Karpas-422 (cell line): Measurements from ENCODE around the gene ZNF778. TPM values are rescaled to one million over a fixed set of nuclear protein-coding genes. Genes with fewer than 3 reads are reported as not detected.
"Not testable (repeated sequence)": the region's sequence is repeated elsewhere in the genome, so short reads cannot be mapped to it uniquely, and the experiment has no call there.

Experiments used
- DNase-seq: peaks from one replicate; pipeline ENCODE4 v3.0.0-alpha.2; 2015
- H2AFZ ChIP-seq: fragments of 200-600 bp; sonication (generic); 2 replicates; pipeline ENCODE4 v1.6.1; 2014; ENCODE audit warnings: antibody characterized with exemption, low read length, mixed read lengths
- H3K27ac ChIP-seq: fragments of 200-600 bp; sonication (generic); 2 replicates; pipeline ENCODE4 v1.5.1; 2014; ENCODE audit warnings: mild to moderate bottlenecking, low read length, moderate library complexity
- H3K27me3 ChIP-seq: fragments of 200-600 bp; sonication (generic); 2 replicates; pipeline ENCODE4 v1.6.1; 2014; ENCODE audit warnings: low read length, mixed read lengths
- H3K36me3 ChIP-seq: fragments of 200-600 bp; sonication (generic); 2 replicates; pipeline ENCODE4 v1.6.1; 2014; ENCODE audit warnings: low read length, mixed read lengths; ENCODE audit not compliant: insufficient read depth
- H3K4me1 ChIP-seq: fragments of 200-600 bp; sonication (generic); 2 replicates; pipeline ENCODE4 v1.6.1; 2014; ENCODE audit warnings: mild to moderate bottlenecking, low read length, mixed read lengths
- H3K4me2 ChIP-seq: fragments of 200-600 bp; sonication (generic); 2 replicates; pipeline ENCODE4 v1.6.1; 2014; ENCODE audit warnings: low read length, low read depth, mild to moderate bottlenecking; ENCODE audit not compliant: poor library complexity, severe bottlenecking
- H3K4me3 ChIP-seq: fragments of 200-600 bp; sonication (generic); 2 replicates; pipeline ENCODE4 v1.5.1; 2014; ENCODE audit warnings: mild to moderate bottlenecking, antibody characterized with exemption, low read length, mixed read lengths
- H3K79me2 ChIP-seq: fragments of 200-600 bp; sonication (generic); 2 replicates; pipeline ENCODE4 v1.6.1; 2014; ENCODE audit warnings: mild to moderate bottlenecking, low read length, mixed read lengths
- H3K9ac ChIP-seq: fragments of 200-600 bp; sonication (generic); 2 replicates; pipeline ENCODE4 v1.6.0; 2014; ENCODE audit warnings: low read length
- H3K9me2 ChIP-seq: fragments of 200-600 bp; sonication (generic), shearing (Covaris generic); replicated peaks from 2 replicates; pipeline ENCODE4 v1.6.0; 2014; ENCODE audit warnings: mild to moderate bottlenecking, low read length, moderate library complexity; ENCODE audit not compliant: insufficient read depth
- H3K9me3 ChIP-seq: fragments of 300-700, 200-600 bp; sonication (generic); 2 replicates; pipeline ENCODE4 v1.6.1; 2014; ENCODE audit warnings: low read length, mixed read lengths
- H4K20me1 ChIP-seq: fragments of 200-600 bp; sonication (generic); 2 replicates; pipeline ENCODE4 v1.6.1; 2014; ENCODE audit warnings: mild to moderate bottlenecking, antibody characterized with exemption, low read length, low read depth; ENCODE audit not compliant: insufficient read depth
- total RNA-seq: library from RNA; depleted of rRNA; stranded (reverse); fragments of >200 nt; shearing (Covaris generic); gene quantifications from 2 replicates; pipeline ENCODE4 v1.2.3, GENCODE V29; 2014; ENCODE audit warnings: low replicate concordance

Gene ZNF778
- total RNA-seq, 1 experiment from 2014 or later = 2.7 TPM

- not testable (repeated sequence) for H3K79me2 ChIP-seq, H4K20me1 ChIP-seq, H3K4me3 ChIP-seq, H3K27me3 ChIP-seq, DNase-seq, H3K36me3 ChIP-seq, H3K4me2 ChIP-seq, H2AFZ ChIP-seq, H3K9ac ChIP-seq, H3K27ac ChIP-seq, H3K9me3 ChIP-seq, H3K9me2 ChIP-seq, H3K4me1 ChIP-seq
Measured at GRCh38 chr16:89185887-89186592, 31.5 kb upstream of the ZNF778 start.

GRCh38 chr16:89186593-89187031 is 30.9 kb upstream of the ZNF778 start:
- not testable (repeated sequence) for H3K79me2 ChIP-seq, DNase-seq, H3K27me3 ChIP-seq, H3K4me1 ChIP-seq, H3K36me3 ChIP-seq, H3K4me2 ChIP-seq, H3K9me2 ChIP-seq, H3K9ac ChIP-seq, H3K9me3 ChIP-seq, H2AFZ ChIP-seq, H3K27ac ChIP-seq, H4K20me1 ChIP-seq, H3K4me3 ChIP-seq

- Histone ChIP-seq H3K9ac (no peak overlapping the region), H3K4me2 (no peak overlapping the region), H3K9me3 (no peaks in the 10 kb centered on the region), H4K20me1 (no peaks in the 10 kb centered on the region), H3K4me1 (no peaks in the 10 kb centered on the region), H3K79me2 (no peaks in the 10 kb centered on the region), H3K36me3 (no peaks in the 10 kb centered on the region), H3K27ac (no peak overlapping the region), H3K4me3 (no peak overlapping the region), H3K9me2 (no peaks in the 10 kb centered on the region), H3K27me3 (no peaks in the 10 kb centered on the region), H2AFZ (no peak overlapping the region)
- peak; percentile 66 for DNase-seq
Measured at GRCh38 chr16:89187032-89187769, 30.3 kb upstream of the ZNF778 start.

DNA sequence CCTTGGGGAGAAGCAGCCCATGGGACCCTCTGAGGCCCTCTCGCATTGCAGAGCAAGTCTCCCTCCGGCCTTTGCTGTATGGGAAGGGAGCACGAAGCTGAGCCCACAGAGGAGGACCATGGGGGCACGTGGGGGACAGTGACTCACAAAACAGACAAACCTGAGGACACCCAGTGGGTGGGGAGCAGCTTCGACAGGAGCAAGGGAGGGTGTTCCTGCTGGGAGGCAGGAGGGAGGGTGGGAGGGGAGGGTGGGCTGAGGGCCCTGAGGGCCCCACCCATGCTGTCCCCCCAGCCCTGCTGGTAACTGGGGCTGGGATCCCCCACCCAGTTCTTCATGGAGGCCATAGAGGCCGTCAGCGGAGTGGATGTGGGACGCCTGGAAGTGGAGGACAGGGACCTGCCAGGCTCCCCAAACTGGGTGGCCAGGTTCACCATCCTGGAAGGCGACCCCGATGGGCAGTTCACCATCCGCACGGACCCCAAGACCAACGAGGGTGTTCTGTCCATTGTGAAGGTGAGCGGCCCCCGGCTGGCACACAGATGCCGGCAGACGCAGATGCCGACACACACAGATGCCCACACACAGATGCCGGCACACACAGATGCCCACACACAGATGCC is 29.6 kb upstream of the ZNF778 start:
- H3K4me1 ChIP-seq = no peaks in the 10 kb centered on the region
- no peak overlapping the region for H3K9ac ChIP-seq
- no peaks in the 10 kb centered on the region for H3K79me2 ChIP-seq
- no peaks in the 10 kb centered on the region for H3K36me3 ChIP-seq
- DNase-seq = no peak
- H3K4me3 ChIP-seq = no peak overlapping the region
- no peaks in the 10 kb centered on the region for H4K20me1 ChIP-seq
- H3K4me2 ChIP-seq = no peak overlapping the region
- no peaks in the 10 kb centered on the region for H3K9me3 ChIP-seq
- no peak overlapping the region for H3K27ac ChIP-seq
- no peaks in the 10 kb centered on the region for H3K9me2 ChIP-seq
- no peaks in the 10 kb centered on the region for H3K27me3 ChIP-seq
- H2AFZ ChIP-seq = no peak overlapping the region

DNA sequence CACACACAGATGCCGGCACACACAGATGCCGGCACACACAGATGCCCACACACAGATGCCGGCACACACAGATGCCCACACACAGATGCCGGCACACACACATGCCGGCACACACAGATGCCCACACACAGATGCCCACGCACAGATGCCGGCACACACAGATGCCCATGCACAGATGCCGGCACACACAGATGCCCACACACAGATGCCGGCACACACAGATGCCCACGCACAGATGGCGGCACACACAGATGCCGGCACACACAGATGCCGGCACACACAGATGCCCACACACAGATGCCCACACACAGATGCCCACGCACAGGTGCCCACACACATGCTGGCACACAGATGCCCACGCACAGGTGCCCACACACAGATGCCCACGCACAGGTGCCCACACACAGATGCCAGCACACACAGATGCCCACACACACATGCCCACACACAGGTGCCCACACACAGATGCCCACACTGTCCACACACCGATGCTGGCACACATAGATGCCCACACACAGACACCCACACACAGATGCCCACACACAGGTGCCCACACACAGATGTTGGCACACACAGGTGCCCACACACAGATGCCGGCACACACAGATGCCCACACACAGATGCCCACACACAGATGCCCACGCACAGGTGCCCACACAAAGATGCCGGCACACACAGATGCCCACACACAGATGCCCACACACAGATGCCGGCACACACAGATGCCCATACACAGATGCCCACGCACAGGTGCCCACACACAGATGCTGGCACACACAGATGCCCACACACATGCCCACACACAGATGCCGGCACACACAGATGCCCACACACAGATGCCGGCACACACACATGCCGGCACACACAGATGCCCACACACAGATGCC is 28.8 kb upstream of the ZNF778 start:
- DNase-seq, H3K9ac ChIP-seq, H3K4me2 ChIP-seq, H3K79me2 ChIP-seq, H2AFZ ChIP-seq, H4K20me1 ChIP-seq, H3K27ac ChIP-seq, H3K27me3 ChIP-seq, H3K9me3 ChIP-seq, H3K4me3 ChIP-seq, H3K9me2 ChIP-seq, H3K36me3 ChIP-seq, H3K4me1 ChIP-seq: not testable (repeated sequence)

DNA sequence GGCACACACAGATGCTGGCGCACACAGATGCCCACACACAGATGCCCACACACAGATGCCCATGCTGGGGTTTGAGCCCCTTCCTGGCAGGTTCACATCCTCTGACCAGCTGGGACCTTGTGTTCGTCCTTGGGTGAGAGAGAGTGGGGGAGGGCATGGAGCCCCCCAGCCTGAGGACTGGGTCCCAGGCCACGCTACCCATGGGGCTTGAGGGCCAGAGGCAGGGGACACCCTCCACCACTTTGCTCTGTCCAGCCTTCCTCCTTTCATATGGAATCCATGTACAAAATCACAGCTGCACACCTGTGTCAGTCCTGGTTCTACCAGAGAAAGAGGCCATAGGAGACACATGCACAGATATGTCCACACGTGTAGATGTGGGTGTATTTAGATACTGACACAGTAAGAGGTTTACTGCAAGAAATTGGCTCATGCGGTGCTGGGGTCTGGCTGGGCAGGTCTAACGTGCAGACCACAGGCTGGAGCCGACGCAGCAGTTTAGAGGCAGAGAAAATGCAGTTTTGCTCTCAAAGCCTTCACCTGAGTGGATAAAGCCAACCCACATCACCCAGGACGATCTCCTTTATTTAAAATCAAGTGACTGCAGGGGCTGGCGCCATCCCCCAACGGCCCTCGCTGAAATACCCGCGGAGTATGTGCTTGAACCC is 28.0 kb upstream of the ZNF778 start:
- no peaks in the 10 kb centered on the region for H3K4me1 ChIP-seq
- H3K4me3 ChIP-seq = no peak overlapping the region
- H3K9me2 ChIP-seq = no peaks in the 10 kb centered on the region
- no peak for DNase-seq
- no peaks in the 10 kb centered on the region for H3K9me3 ChIP-seq
- H4K20me1 ChIP-seq = no peaks in the 10 kb centered on the region
- no peak overlapping the region for H3K4me2 ChIP-seq
- no peaks in the 10 kb centered on the region for H3K36me3 ChIP-seq
- no peak overlapping the region for H3K9ac ChIP-seq
- no peak overlapping the region for H3K27ac ChIP-seq
- H3K27me3 ChIP-seq = no peaks in the 10 kb centered on the region
- H3K79me2 ChIP-seq = no peaks in the 10 kb centered on the region
- no peak overlapping the region for H2AFZ ChIP-seq

DNA sequence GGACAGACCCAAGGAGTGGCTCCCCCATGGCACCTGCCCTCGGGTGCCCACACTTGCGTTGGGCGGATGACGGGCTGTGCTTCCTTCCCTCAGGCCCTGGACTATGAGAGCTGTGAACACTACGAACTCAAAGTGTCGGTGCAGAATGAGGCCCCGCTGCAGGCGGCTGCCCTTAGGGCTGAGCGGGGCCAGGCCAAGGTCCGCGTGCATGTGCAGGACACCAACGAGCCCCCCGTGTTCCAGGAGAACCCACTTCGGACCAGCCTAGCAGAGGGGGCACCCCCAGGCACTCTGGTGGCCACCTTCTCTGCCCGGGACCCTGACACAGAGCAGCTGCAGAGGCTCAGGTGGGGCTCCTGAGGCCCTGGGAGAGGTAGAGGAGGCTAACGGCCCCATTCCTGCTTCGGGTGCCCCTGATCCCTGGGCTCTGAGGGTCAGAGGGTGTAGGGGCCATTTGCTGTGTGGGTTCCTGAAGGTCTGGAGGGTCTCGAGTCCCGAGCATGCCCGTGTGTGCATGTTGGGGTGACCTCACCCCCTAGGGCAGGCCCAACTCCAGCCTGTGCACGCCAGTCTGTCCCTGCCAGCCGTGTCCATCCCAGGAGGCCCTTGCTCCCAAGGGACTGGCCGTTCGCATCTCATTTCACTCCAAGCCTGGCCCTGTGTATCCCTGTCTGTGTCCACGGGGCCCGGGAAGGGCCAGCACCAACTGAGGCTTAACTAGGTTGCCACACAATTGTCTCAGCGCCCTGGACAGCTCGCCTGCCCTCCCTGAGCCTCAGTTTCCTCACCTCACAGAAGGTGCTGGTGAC is 27.1 kb upstream of the ZNF778 start:
- no peaks in the 10 kb centered on the region for H3K79me2 ChIP-seq
- no peaks in the 10 kb centered on the region for H3K9me3 ChIP-seq
- no peaks in the 10 kb centered on the region for H3K9me2 ChIP-seq
- H3K4me1 ChIP-seq = no peaks in the 10 kb centered on the region
- H3K36me3 ChIP-seq = no peaks in the 10 kb centered on the region
- no peak overlapping the region for H3K4me2 ChIP-seq
- H3K4me3 ChIP-seq = no peak overlapping the region
- H2AFZ ChIP-seq = no peak overlapping the region
- H3K27ac ChIP-seq = no peak overlapping the region
- DNase-seq = no peak
- no peaks in the 10 kb centered on the region for H4K20me1 ChIP-seq
- H3K27me3 ChIP-seq = no peaks in the 10 kb centered on the region
- no peak overlapping the region for H3K9ac ChIP-seq
